ENCODE data around the gene TTLL10.

Gene TTLL10

DNA sequence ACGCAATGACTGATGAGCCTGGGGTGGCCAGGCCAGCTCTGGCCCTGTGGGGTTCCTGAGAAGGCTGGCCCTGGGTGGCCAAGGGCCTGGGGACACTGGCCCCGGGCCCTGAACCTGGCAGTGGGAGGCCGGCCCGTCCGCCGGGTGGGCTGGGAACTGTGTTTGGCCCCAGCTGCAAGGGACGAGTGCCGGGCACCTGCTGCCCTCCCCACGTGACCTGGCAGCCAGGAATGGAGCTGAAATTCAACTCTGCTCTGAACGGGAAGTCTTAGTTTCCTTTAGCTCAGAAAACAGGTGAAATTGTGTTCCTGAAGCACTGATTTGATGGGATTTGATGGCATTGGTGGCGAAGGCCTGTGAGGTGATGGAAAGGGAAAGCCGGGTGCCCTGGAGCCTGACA lies 8.2 kb upstream of the TTLL10 start:
- H3K27me3 ChIP-seq (ENCODE audit: insufficient read depth, poor library complexity, severe bottlenecking) = no peaks in the 10 kb centered on the region
- DNase-seq (ENCODE audit: low spot score) = no peak

DNA sequence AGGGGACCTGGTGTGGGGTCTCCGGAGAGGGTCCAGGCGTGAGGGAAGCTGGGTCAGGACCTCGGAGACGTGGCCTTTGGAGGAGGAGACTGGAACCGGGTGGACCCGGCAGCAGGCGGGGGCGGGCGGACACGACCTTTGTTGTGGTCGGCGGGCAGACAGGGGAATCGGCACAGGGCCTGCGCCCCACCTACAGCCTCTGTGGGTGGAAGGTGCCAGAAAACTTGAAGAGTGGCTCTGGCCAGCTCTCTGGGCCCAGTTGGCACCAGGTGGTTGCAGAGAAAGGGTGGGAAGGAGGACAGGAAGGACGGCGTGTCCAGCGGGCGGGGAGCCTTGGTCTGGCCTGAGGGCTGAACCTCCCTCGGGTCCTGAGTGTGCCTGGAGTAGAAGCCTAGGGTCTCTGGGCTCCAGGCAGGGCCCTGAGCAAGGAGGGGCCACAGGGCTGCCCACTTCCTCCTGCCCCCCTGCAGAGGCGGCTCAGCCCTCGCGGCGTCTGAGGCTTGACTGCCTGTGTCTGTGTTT lies 7.7 kb upstream of the TTLL10 start:
- H3K4me1 ChIP-seq (ENCODE audit: insufficient read depth, poor library complexity, severe bottlenecking) = peaks cover 10% of the 10 kb centered on the region
- H3K4me3 ChIP-seq (ENCODE audit: severe bottlenecking) = no peak overlapping the region
- H3K9me3 ChIP-seq (ENCODE audit: severe bottlenecking) = no peaks in the 10 kb centered on the region
- H3K36me3 ChIP-seq (ENCODE audit: low read depth) = peaks cover 9% of the 10 kb centered on the region; the same call in 1 of the 2 replicates
- DNase-seq (ENCODE audit: low spot score) (no peak), ATAC-seq (ENCODE audit: low read depth) (no peak)
- TF ChIP-seq, protein P1, sequence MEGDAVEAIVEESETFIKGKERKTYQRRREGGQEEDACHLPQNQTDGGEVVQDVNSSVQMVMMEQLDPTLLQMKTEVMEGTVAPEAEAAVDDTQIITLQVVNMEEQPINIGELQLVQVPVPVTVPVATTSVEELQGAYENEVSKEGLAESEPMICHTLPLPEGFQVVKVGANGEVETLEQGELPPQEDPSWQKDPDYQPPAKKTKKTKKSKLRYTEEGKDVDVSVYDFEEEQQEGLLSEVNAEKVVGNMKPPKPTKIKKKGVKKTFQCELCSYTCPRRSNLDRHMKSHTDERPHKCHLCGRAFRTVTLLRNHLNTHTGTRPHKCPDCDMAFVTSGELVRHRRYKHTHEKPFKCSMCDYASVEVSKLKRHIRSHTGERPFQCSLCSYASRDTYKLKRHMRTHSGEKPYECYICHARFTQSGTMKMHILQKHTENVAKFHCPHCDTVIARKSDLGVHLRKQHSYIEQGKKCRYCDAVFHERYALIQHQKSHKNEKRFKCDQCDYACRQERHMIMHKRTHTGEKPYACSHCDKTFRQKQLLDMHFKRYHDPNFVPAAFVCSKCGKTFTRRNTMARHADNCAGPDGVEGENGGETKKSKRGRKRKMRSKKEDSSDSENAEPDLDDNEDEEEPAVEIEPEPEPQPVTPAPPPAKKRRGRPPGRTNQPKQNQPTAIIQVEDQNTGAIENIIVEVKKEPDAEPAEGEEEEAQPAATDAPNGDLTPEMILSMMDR (IDR thresholded peaks at IDR 0.05; ENCODE audit: poor library complexity, severe bottlenecking) = no peak
- no peaks in the 10 kb centered on the region for H3K27me3 ChIP-seq (ENCODE audit: insufficient read depth, poor library complexity, severe bottlenecking)
- peak overlapping the region; percentile 64 for H3K27ac ChIP-seq (ENCODE audit: poor library complexity, severe bottlenecking)

More for the DNA sequence above, 8.2 kb upstream of the TTLL10 start:
- H3K36me3 ChIP-seq (ENCODE audit: low read depth) = peaks cover 9% of the 10 kb centered on the region; the same call in 1 of the 2 replicates
- H3K4me3 ChIP-seq (ENCODE audit: severe bottlenecking) = peak overlapping the region; percentile 74
- no peak for ATAC-seq (ENCODE audit: low read depth)
- TF ChIP-seq, protein P1 (IDR thresholded peaks at IDR 0.05; ENCODE audit: poor library complexity, severe bottlenecking) = no peak
- peaks cover 10% of the 10 kb centered on the region for H3K4me1 ChIP-seq (ENCODE audit: insufficient read depth, poor library complexity, severe bottlenecking)
- no peaks in the 10 kb centered on the region for H3K9me3 ChIP-seq (ENCODE audit: severe bottlenecking)
- peak overlapping the region; percentile 64 for H3K27ac ChIP-seq (ENCODE audit: poor library complexity, severe bottlenecking)

DNA sequence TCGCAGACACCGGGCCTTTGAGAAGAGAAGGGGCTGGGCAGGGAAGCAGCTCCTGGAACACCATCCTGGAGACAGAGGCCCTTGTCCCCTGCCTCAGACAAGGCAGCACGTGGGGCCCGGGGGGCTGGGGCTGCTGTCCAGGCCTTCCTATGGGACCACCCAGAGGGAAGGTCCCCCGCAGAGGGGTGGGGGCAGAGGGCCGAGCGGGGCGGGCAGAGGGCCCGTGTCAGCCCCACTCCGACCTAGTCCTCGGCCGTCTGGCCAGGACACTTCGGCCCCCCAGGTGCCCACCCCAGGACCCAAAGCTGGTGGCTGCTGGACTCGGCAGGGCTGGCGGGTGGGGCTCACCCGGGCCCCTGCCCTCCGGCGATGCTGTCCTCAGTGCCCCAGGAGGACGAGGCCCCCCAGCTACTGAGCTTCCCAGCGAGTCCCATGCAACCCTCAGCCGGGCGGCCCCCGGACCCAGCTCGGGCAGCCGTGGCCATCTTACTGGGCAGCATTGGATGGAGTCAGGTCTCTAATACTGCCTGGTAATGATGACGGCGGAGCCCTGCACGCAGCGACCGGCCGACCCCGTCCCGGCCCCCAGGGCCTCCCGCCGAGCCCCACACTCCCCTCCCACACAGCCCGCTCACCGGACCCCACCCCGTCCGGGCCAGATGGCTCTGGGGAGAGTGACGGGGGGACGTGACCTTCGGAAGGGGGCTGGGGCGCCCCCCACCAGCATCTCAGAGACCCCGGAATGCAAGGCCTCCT lies 6.9 kb upstream of the TTLL10 start:
- TF ChIP-seq, protein P1 (IDR thresholded peaks at IDR 0.05; ENCODE audit: poor library complexity, severe bottlenecking) = no peak
- no peak for ATAC-seq (ENCODE audit: low read depth)
- H3K4me1 ChIP-seq (ENCODE audit: insufficient read depth, poor library complexity, severe bottlenecking) = peaks cover 10% of the 10 kb centered on the region

DNA sequence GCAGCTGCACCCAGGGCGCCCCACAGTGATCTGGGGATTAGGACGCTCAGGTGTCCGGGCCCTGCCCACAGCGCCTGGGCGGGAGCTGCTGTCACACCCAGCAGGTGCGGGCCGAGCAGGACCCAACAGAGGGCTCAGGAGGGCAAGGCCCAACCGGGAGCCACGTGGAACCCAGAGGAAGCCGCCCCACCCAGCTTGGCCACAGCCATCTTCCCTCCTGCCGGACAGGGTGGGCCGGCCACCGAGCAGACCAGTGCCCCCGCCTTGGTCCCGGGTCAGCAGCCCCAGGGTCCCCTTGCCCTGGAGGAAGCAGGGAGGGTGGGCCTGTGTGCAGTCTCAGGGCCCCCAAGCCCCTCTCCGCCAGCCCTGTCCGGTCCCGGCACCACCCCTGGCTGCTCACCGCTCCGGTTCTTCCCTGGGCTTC lies 6.3 kb upstream of the TTLL10 start:
- H3K36me3 ChIP-seq (ENCODE audit: low read depth) = peaks cover 9% of the 10 kb centered on the region; the same call in 1 of the 2 replicates
- TF ChIP-seq, protein P1 (IDR thresholded peaks at IDR 0.05; ENCODE audit: poor library complexity, severe bottlenecking) = no peak
- H3K9me3 ChIP-seq (ENCODE audit: severe bottlenecking) = no peaks in the 10 kb centered on the region
- DNase-seq (ENCODE audit: low spot score) = no peak
- H3K27me3 ChIP-seq (ENCODE audit: insufficient read depth, poor library complexity, severe bottlenecking) = no peaks in the 10 kb centered on the region
- peaks cover 10% of the 10 kb centered on the region for H3K4me1 ChIP-seq (ENCODE audit: insufficient read depth, poor library complexity, severe bottlenecking)
- ATAC-seq (ENCODE audit: low read depth) = no peak
- H3K27ac ChIP-seq (ENCODE audit: poor library complexity, severe bottlenecking) = no peak overlapping the region
- H3K4me3 ChIP-seq (ENCODE audit: severe bottlenecking) = no peak overlapping the region

More for the DNA sequence above, 6.9 kb upstream of the TTLL10 start:
- no peak overlapping the region for H3K4me3 ChIP-seq (ENCODE audit: severe bottlenecking)
- no peak for DNase-seq (ENCODE audit: low spot score)
- no peaks in the 10 kb centered on the region for H3K27me3 ChIP-seq (ENCODE audit: insufficient read depth, poor library complexity, severe bottlenecking)
- H3K9me3 ChIP-seq (ENCODE audit: severe bottlenecking) = no peaks in the 10 kb centered on the region
- H3K36me3 ChIP-seq (ENCODE audit: low read depth) = peaks cover 9% of the 10 kb centered on the region; the same call in 1 of the 2 replicates
- H3K27ac ChIP-seq (ENCODE audit: poor library complexity, severe bottlenecking) = no peak overlapping the region

Data from RWPE2 (cell line).